Tibial nerve (tissue), 4 donors: ENCODE results near the gene PRKCE. TPM values are rescaled to one million over a fixed set of nuclear protein-coding genes. Genes with fewer than 3 reads are reported as not detected.

Source experiments
- DNase-seq, 2 donors: peaks; one replicate each; pipeline ENCODE4 v3.0.0-alpha.2; 2019; ENCODE audit warnings: low spot score in 2 of 2
- H3K27ac ChIP-seq, 4 donors: fragments of 200-600 bp; sonication (generic) in 3 of 4; one replicate each; pipeline ENCODE4 v1.5.1; 2017 to 2019; ENCODE audit warnings: mild to moderate bottlenecking in 1 of 4
- H3K27me3 ChIP-seq, 2 donors: fragments of 200-600 bp; sonication (generic) in 1 of 2; one replicate each; pipeline versions ENCODE4 v1.5.1 to v1.6.0; 2017 to 2019
- H3K36me3 ChIP-seq, 3 donors: fragments of 200-600 bp; sonication (generic); one replicate each; pipeline ENCODE4 v1.5.1; 2018 to 2019
- H3K4me1 ChIP-seq, 4 donors: fragments of 200-600 bp; sonication (generic) in 3 of 4; one replicate each; pipeline ENCODE4 v1.5.1; 2017 to 2019
- H3K4me3 ChIP-seq, 4 donors: fragments of 200-600 bp; sonication (generic) in 3 of 4; one replicate each; pipeline ENCODE4 v1.5.1; 2017 to 2019; ENCODE audit warnings: mild to moderate bottlenecking in 1 of 4, moderate library complexity in 1 of 4
- H3K9me3 ChIP-seq, 4 donors: fragments of 200-600 bp; sonication (generic) in 3 of 4; one replicate each; pipeline ENCODE4 v1.5.1; 2017 to 2019
- CTCF ChIP-seq, 5 experiments: fragments of 200-600 bp in 3 of 5; fragments of 450-650 bp in 2 of 5; sonication (generic) in 3 of 5; IDR thresholded peaks; one replicate each; pipeline ENCODE4 v1.5.1; 2016 to 2019; ENCODE audit warnings: antibody characterized with exemption in 5 of 5, mild to moderate bottlenecking in 3 of 5, moderate library complexity in 2 of 5
- EP300 ChIP-seq, 2 donors: sonication (generic); formaldehyde crosslinking; IDR thresholded peaks; one replicate each; pipeline ENCODE4 v1.6.1; 2017; ENCODE audit warnings: antibody characterized with exemption in 2 of 2, mild to moderate bottlenecking in 1 of 2
- POLR2A ChIP-seq, 2 donors: fragments of 450-650 bp; IDR thresholded peaks; one replicate each; pipeline ENCODE4 v1.6.1; 2017; ENCODE audit warnings: antibody characterized with exemption in 2 of 2, mild to moderate bottlenecking in 2 of 2, moderate library complexity in 2 of 2
- WGBS, 2 donors: methylation state at CpG; one replicate each; pipeline ENCODE4 v1.1.5; 2018; 5-methylcytosine and 5-hydroxymethylcytosine counted together
- total RNA-seq, 4 donors: library from RNA; depleted of rRNA; stranded (reverse); fragments of >200 nt; gene quantifications; one replicate each; pipeline ENCODE4 v1.1.0, GENCODE V29; 2016

The PRKCE gene
- total RNA-seq, 4 donors from 2014 or later, result 14.4 to 22.4 (median 17.9) TPM

- H3K27ac ChIP-seq, result no peak overlapping the region
These were observed 146.2 kb downstream of the PRKCE start for GRCh38 chr2:45797451-45798230.

DNA sequence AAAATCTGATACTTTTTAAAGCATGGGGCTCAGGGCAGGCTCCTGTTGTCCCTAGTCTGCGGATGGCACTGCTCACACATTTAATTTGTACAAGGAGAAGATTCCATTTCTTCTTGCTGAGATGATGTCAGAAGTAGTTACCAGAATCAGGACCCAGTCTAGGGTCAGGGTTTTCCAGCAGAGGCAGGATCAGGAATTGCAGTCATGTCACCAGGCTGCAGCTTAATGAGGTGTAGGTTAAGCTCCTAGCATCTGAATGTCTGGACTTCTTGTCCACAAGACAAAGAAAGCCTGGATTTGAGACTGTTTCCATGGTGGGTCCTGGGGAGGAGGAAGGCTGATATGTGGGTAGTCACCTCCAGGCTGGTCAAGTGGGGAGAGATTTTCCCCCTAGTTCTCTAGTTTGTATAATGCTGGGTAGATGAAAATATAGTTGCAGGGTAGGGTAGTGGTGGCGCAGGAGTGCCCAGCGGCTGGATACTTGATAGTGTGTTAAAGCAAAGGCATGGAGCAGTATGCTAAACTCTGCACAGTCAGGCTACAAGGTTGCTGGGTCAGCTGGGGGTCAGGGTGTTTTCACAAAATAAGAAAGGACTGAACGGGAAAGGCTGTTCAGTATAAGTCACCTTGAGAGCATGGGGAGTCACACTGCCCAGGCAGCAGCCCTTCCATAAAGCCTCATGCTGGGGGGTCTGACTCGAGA, 148.4 kb downstream of the PRKCE start:
- H3K4me1 ChIP-seq, result no peaks in the 10 kb centered on the region
- DNase-seq, result no peak
- no peaks in the 10 kb centered on the region for H3K27me3 ChIP-seq
- H3K4me3 ChIP-seq, result no peak overlapping the region
- H3K27ac ChIP-seq, result no peak overlapping the region
- H3K36me3 ChIP-seq, result no peaks in the 10 kb centered on the region
- 82 to 95% methylated on average over 4 to 5 of the region's 5 CpGs for WGBS, 2 donors
- H3K9me3 ChIP-seq, result no peaks in the 10 kb centered on the region
- no peak for TF ChIP-seq POLR2A (IDR thresholded peaks at IDR 0.05)
- TF ChIP-seq EP300 (IDR thresholded peaks at IDR 0.05), result no peak
- no peak for TF ChIP-seq CTCF (IDR thresholded peaks at IDR 0.05)

More at GRCh38 chr2:45797451-45798230, 146.2 kb downstream of the PRKCE start:
- WGBS, 2 donors, result 79 to 84% methylated on average over 13 of the region's 13 CpGs
- peaks cover 0 to 4% (median 0%) of the 10 kb centered on the region in 4 donors for H3K4me1 ChIP-seq
- no peaks in the 10 kb centered on the region for H3K36me3 ChIP-seq
- DNase-seq, result no peak
- TF ChIP-seq POLR2A (IDR thresholded peaks at IDR 0.05) (no peak), CTCF (IDR thresholded peaks at IDR 0.05) (no peak), EP300 (IDR thresholded peaks at IDR 0.05) (no peak)
- H3K9me3 ChIP-seq, result no peaks in the 10 kb centered on the region
- H3K27me3 ChIP-seq, result no peaks in the 10 kb centered on the region
- H3K4me3 ChIP-seq, result no peak overlapping the region

DNA sequence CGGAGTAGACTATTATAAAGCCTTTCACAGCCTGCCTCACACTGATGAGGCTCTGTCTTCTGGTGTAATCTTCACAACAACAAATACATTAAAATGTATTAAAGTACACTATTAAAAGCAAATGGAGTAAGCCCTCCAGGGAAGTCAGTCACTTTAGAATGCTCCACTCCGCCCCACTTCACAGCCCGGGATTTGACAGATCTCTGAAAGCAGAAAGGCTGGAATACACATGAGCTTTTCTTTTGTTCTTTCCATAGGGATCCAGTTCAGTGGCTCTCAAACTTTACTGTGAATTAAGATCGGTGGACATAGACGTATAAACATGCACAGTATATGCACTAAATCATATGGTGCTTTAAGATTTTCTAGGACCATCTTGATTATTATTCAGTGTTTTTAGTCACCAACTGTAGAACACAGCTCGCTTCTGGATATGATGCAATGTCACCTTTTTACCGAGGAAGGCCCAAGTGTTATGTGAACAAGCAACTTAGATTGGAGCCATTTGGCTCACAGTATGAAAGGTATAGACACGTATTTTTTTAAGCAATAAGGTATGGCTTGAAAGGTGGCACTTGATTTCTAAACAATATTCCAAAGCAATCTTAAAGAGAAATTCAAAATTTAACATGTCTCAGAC, 151.1 kb downstream of the PRKCE start:
- no peaks in the 10 kb centered on the region for H3K27me3 ChIP-seq
- H3K9me3 ChIP-seq, result no peaks in the 10 kb centered on the region
- no peaks in the 10 kb centered on the region for H3K4me1 ChIP-seq
- no peak for TF ChIP-seq EP300 (IDR thresholded peaks at IDR 0.05)
- TF ChIP-seq POLR2A (IDR thresholded peaks at IDR 0.05), result no peak
- no peak for TF ChIP-seq CTCF (IDR thresholded peaks at IDR 0.05)
- DNase-seq, result no peak
- H3K27ac ChIP-seq, result no peak overlapping the region
- no peak overlapping the region for H3K4me3 ChIP-seq
- WGBS, 2 donors, result 84 to 88% methylated on average over 8 of the region's 8 CpGs
- no peaks in the 10 kb centered on the region for H3K36me3 ChIP-seq

- H3K27ac ChIP-seq, result no peak overlapping the region
- no peaks in the 10 kb centered on the region for H3K9me3 ChIP-seq
- H3K36me3 ChIP-seq, result no peaks in the 10 kb centered on the region
- H3K27me3 ChIP-seq, result no peaks in the 10 kb centered on the region
- 95% methylated on average over 6 of the region's 6 CpGs for WGBS, 2 donors
- H3K4me1 ChIP-seq, result no peaks in the 10 kb centered on the region
- TF ChIP-seq EP300 (IDR thresholded peaks at IDR 0.05) (no peak), POLR2A (IDR thresholded peaks at IDR 0.05) (no peak), CTCF (IDR thresholded peaks at IDR 0.05) (no peak)
- no peak for DNase-seq
- H3K4me3 ChIP-seq, result no peak overlapping the region
These were observed 153.7 kb downstream of the PRKCE start for GRCh38 chr2:45804987-45805755.
